Activated naive CD8-positive, alpha-beta T cell treated with anti-CD3 and anti-CD28 coated beads, Interleukin-2, amount 50 U/mL, for 24 hours (primary cell): ENCODE measurements around the gene PRIMPOL.
"Not testable (repeated sequence)": the region's sequence is repeated elsewhere in the genome, so short reads cannot be mapped to it uniquely, and the experiment has no call there.

Experiments used
- ATAC-seq: fragments of 150-1000 bp; cut with Tn5 transposase; one replicate; pipeline ENCODE4 v1.10.0; 2021
- DNase-seq: peaks from one replicate; pipeline ENCODE4 v3.0.0; 2021
- H3K27ac Mint-ChIP-seq: one replicate; pipeline ENCODE4 v1.8.0; 2021; ENCODE audit warnings: mild to moderate bottlenecking, mixed read lengths
- H3K27me3 Mint-ChIP-seq: one replicate; pipeline ENCODE4 v1.8.0; 2021; ENCODE audit warnings: mixed read lengths
- H3K36me3 Mint-ChIP-seq: one replicate; pipeline ENCODE4 v1.8.0; 2021; ENCODE audit warnings: low read depth, mixed read lengths
- H3K4me1 Mint-ChIP-seq: one replicate; pipeline ENCODE4 v1.8.0; 2021; ENCODE audit warnings: mixed read lengths
- H3K4me3 Mint-ChIP-seq: one replicate; pipeline ENCODE4 v1.8.0; 2021; ENCODE audit warnings: mild to moderate bottlenecking, moderate library complexity, mixed read lengths
- H3K9me3 Mint-ChIP-seq: one replicate; pipeline ENCODE4 v1.8.0; 2021; ENCODE audit warnings: mixed read lengths

PRIMPOL gene

GRCh38 chr4:184648313-184649025 is 1.1 kb upstream of the PRIMPOL start:
- ATAC-seq, result peak; percentile 17
- H3K4me1 Mint-ChIP-seq, result peaks cover 61% of the 10 kb centered on the region
- H3K9me3 Mint-ChIP-seq, result no peaks in the 10 kb centered on the region

GRCh38 chr4:184649971-184650855 is 675 bp downstream of the PRIMPOL start:
- Mint-ChIP-seq H3K4me1 (peaks cover 45% of the 10 kb centered on the region), H3K9me3 (no peaks in the 10 kb centered on the region), H3K27ac (peak overlapping the region; percentile 90), H3K4me3 (peak overlapping the region; percentile 97), H3K36me3 (peaks cover 33% of the 10 kb centered on the region), H3K27me3 (no peaks in the 10 kb centered on the region)
- ATAC-seq (no peak), DNase-seq (peak; percentile 33)

More at GRCh38 chr4:184648313-184649025, 1.1 kb upstream of the PRIMPOL start:
- Mint-ChIP-seq H3K4me3 (peak overlapping the region; percentile 97), H3K27me3 (no peaks in the 10 kb centered on the region), H3K27ac (peak overlapping the region; percentile 84), H3K36me3 (peaks cover 36% of the 10 kb centered on the region)
- DNase-seq, result peak; percentile 52

GRCh38 chr4:184651899-184652298 is 2.4 kb downstream of the PRIMPOL start:
- H3K36me3 Mint-ChIP-seq, result peaks cover 23% of the 10 kb centered on the region
- H3K4me3 Mint-ChIP-seq, result no peak overlapping the region
- H3K4me1 Mint-ChIP-seq, result peaks cover 29% of the 10 kb centered on the region
- no peak for DNase-seq
- H3K27ac Mint-ChIP-seq, result no peak overlapping the region
- ATAC-seq, result no peak
- no peaks in the 10 kb centered on the region for H3K9me3 Mint-ChIP-seq
- no peaks in the 10 kb centered on the region for H3K27me3 Mint-ChIP-seq

GRCh38 chr4:184652681-184653080 is 3.1 kb downstream of the PRIMPOL start:
- not testable (repeated sequence) for H3K4me3 Mint-ChIP-seq, ATAC-seq, H3K27ac Mint-ChIP-seq

GRCh38 chr4:184653650-184654049 is 4.1 kb downstream of the PRIMPOL start:
- Mint-ChIP-seq H3K4me3 (no peak overlapping the region), H3K9me3 (no peaks in the 10 kb centered on the region), H3K27ac (no peak overlapping the region), H3K36me3 (peaks cover 13% of the 10 kb centered on the region), H3K27me3 (no peaks in the 10 kb centered on the region), H3K4me1 (peaks cover 13% of the 10 kb centered on the region)
- DNase-seq (no peak), ATAC-seq (no peak)

More at GRCh38 chr4:184652681-184653080, 3.1 kb downstream of the PRIMPOL start:
- H3K27me3 Mint-ChIP-seq, DNase-seq, H3K9me3 Mint-ChIP-seq: not testable (repeated sequence)
- peaks cover 21% of the 10 kb centered on the region for H3K4me1 Mint-ChIP-seq
- H3K36me3 Mint-ChIP-seq, result peaks cover 20% of the 10 kb centered on the region

GRCh38 chr4:184655889-184656869 is 6.6 kb downstream of the PRIMPOL start:
- DNase-seq, result no peak
- no peaks in the 10 kb centered on the region for H3K9me3 Mint-ChIP-seq
- no peaks in the 10 kb centered on the region for H3K27me3 Mint-ChIP-seq
- no peak overlapping the region for H3K27ac Mint-ChIP-seq
- peaks cover 2% of the 10 kb centered on the region for H3K4me1 Mint-ChIP-seq
- H3K36me3 Mint-ChIP-seq, result peaks cover 13% of the 10 kb centered on the region
- ATAC-seq, result no peak
- no peak overlapping the region for H3K4me3 Mint-ChIP-seq

GRCh38 chr4:184657144-184657543 is 7.6 kb downstream of the PRIMPOL start:
- H3K27me3 Mint-ChIP-seq, result no peaks in the 10 kb centered on the region
- no peak overlapping the region for H3K27ac Mint-ChIP-seq
- no peaks in the 10 kb centered on the region for H3K4me1 Mint-ChIP-seq
- DNase-seq (no peak), ATAC-seq (no peak)
- H3K36me3 Mint-ChIP-seq, result peaks cover 13% of the 10 kb centered on the region
- no peak overlapping the region for H3K4me3 Mint-ChIP-seq
- H3K9me3 Mint-ChIP-seq, result no peaks in the 10 kb centered on the region

GRCh38 chr4:184657820-184658219 is 8.3 kb downstream of the PRIMPOL start:
- H3K36me3 Mint-ChIP-seq, result peaks cover 13% of the 10 kb centered on the region
- H3K27ac Mint-ChIP-seq, H3K4me3 Mint-ChIP-seq, DNase-seq, H3K4me1 Mint-ChIP-seq, H3K27me3 Mint-ChIP-seq, H3K9me3 Mint-ChIP-seq, ATAC-seq: not testable (repeated sequence)

GRCh38 chr4:184660978-184661377 is 11.4 kb downstream of the PRIMPOL start:
- Mint-ChIP-seq H3K36me3 (peaks cover 9% of the 10 kb centered on the region), H3K27ac (no peak overlapping the region), H3K9me3 (no peaks in the 10 kb centered on the region), H3K27me3 (no peaks in the 10 kb centered on the region), H3K4me3 (no peak overlapping the region), H3K4me1 (no peaks in the 10 kb centered on the region)
- DNase-seq (no peak), ATAC-seq (no peak)

GRCh38 chr4:184662236-184662635 is 12.7 kb downstream of the PRIMPOL start:
- Mint-ChIP-seq H3K27ac (no peak overlapping the region), H3K9me3 (no peaks in the 10 kb centered on the region), H3K4me1 (no peaks in the 10 kb centered on the region), H3K27me3 (no peaks in the 10 kb centered on the region), H3K36me3 (peaks cover 12% of the 10 kb centered on the region), H3K4me3 (no peak overlapping the region)
- DNase-seq (no peak), ATAC-seq (no peak)

GRCh38 chr4:184664445-184665210 is 15.1 kb downstream of the PRIMPOL start:
- H3K36me3 Mint-ChIP-seq, result peaks cover 27% of the 10 kb centered on the region
- no peaks in the 10 kb centered on the region for H3K9me3 Mint-ChIP-seq
- H3K27me3 Mint-ChIP-seq, result no peaks in the 10 kb centered on the region
- no peak overlapping the region for H3K27ac Mint-ChIP-seq
- peaks cover 17% of the 10 kb centered on the region for H3K4me1 Mint-ChIP-seq
- no peak overlapping the region for H3K4me3 Mint-ChIP-seq
- ATAC-seq (peak; percentile 76), DNase-seq (no peak)

GRCh38 chr4:184666670-184667069 is 17.1 kb downstream of the PRIMPOL start:
- DNase-seq, result no peak
- Mint-ChIP-seq H3K27me3 (no peaks in the 10 kb centered on the region), H3K4me1 (peaks cover 17% of the 10 kb centered on the region), H3K36me3 (peaks cover 27% of the 10 kb centered on the region), H3K27ac (no peak overlapping the region), H3K9me3 (no peaks in the 10 kb centered on the region), H3K4me3 (no peak overlapping the region)
- ATAC-seq, result no peak

GRCh38 chr4:184668096-184668495 is 18.6 kb downstream of the PRIMPOL start:
- peaks cover 36% of the 10 kb centered on the region for H3K36me3 Mint-ChIP-seq
- H3K4me3 Mint-ChIP-seq, result no peak overlapping the region
- H3K27me3 Mint-ChIP-seq, result no peaks in the 10 kb centered on the region
- ATAC-seq (peak; percentile 20), DNase-seq (no peak)
- H3K9me3 Mint-ChIP-seq, result no peaks in the 10 kb centered on the region
- peak overlapping the region; percentile 43 for H3K27ac Mint-ChIP-seq
- peaks cover 17% of the 10 kb centered on the region for H3K4me1 Mint-ChIP-seq
